ENCODE results near the gene PHLPP2.

DNA sequence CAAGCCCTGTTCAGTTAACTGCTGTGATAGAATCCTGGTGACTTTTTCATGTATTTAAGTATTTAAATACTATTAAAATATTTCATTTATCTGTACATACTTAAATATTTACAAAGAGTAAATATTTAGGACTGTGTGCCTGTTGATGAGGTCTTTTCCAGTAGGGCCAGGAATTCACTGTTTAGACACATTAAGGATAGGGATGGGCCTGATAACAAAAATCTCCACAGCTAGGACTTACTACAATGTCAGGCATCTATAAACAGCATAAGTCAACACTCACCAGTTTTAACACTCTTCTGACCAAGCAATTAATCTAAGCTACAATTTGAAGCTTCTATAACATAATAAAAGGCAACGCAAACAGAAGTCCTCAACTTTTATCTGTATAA is 50.9 kb downstream of the PHLPP2 start:
- TF ChIP-seq, protein P1, sequence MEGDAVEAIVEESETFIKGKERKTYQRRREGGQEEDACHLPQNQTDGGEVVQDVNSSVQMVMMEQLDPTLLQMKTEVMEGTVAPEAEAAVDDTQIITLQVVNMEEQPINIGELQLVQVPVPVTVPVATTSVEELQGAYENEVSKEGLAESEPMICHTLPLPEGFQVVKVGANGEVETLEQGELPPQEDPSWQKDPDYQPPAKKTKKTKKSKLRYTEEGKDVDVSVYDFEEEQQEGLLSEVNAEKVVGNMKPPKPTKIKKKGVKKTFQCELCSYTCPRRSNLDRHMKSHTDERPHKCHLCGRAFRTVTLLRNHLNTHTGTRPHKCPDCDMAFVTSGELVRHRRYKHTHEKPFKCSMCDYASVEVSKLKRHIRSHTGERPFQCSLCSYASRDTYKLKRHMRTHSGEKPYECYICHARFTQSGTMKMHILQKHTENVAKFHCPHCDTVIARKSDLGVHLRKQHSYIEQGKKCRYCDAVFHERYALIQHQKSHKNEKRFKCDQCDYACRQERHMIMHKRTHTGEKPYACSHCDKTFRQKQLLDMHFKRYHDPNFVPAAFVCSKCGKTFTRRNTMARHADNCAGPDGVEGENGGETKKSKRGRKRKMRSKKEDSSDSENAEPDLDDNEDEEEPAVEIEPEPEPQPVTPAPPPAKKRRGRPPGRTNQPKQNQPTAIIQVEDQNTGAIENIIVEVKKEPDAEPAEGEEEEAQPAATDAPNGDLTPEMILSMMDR (conservative IDR thresholded peaks at IDR 0.05 in 1 of 2, IDR thresholded peaks at IDR 0.05 in 1 of 2; ENCODE audit: low read depth in 1 of 2, low read length in 2 of 2), result no peak
- no peak for TF ChIP-seq EZH2 (IDR thresholded peaks at IDR 0.05; ENCODE audit: low read length, missing control alignments)
